GM12892 (cell line): ENCODE data around the gene MFSD11.
A peak's percentile ranks its signal among the peaks of the same experiment; 100 is the strongest.

Source experiments
- POLR2A ChIP-seq: IDR thresholded peaks from 2 replicates; pipeline ENCODE4 v1.6.1; 2011; ENCODE audit warnings: low read depth, low read length, control low read depth
- POLR2AphosphoS5 ChIP-seq: IDR thresholded peaks from 2 replicates; pipeline ENCODE4 v1.6.1; 2011; ENCODE audit warnings: low read depth, low read length, control low read depth

DNA sequence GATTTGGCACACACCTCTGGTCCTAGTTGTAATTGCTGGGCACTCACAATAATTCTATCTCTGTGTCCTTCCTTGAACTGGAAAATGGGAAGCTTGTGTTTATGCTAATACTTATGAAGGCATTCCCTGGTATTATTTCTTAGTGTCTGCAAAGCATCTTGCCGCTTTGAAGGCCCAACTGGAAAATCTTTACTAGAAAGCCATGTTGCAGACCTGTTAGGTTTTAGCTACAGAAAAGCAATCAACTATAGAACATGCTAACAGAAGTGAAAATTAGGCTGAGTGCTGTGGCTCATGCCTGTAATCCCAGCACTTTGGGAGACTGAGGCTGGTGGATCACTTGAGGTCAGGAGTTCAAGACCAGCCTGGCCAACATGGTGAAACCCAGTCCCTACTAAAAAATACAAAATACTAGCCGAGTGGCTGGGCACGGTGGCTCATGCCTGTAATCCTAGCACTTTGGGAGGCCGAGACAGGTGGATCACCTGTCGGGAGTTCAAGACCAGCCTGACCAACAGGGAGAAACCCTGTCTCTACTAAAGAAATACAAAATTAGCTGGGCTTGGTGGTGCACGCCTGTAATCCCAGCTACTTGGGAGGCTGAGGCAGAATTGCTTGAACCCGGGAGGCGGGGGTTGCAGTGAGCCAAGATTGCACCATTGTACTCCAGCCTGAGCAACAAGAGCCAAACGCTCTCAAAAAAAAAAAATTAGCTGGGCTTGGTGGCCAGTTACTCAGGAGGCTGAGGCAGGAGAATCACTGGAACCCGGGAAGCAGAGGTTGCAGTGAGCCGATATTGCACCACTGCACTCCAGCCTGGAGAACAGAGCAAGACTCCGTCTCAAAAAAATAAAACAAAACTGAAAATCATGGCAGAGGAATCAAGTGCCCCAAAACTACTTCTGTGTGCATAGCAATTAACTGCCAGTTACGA, 5.9 kb upstream of the MFSD11 start:
- peak; percentile 15 for TF ChIP-seq POLR2A
- peak; percentile 13; the same call in 1 of the 2 replicates for TF ChIP-seq POLR2AphosphoS5
